HEK293T (cell line): ENCODE measurements around the gene IGSF3.
"Not testable (repeated sequence)": the region's sequence is repeated elsewhere in the genome, so short reads cannot be mapped to it uniquely, and the experiment has no call there.

ENCODE experiments used
- ARNT ChIP-seq: fragments of 450-650 bp; IDR thresholded peaks from 2 replicates; pipeline ENCODE4 v1.6.1; 2017; ENCODE audit warnings: mild to moderate bottlenecking
- BHLHE40 ChIP-seq: fragments of 450-650 bp; IDR thresholded peaks from 2 replicates; pipeline ENCODE4 v1.6.1; 2016; ENCODE audit warnings: mild to moderate bottlenecking, moderate library complexity, borderline replicate concordance
- ELF4 ChIP-seq: fragments of 450-650 bp; IDR thresholded peaks from 2 replicates; pipeline ENCODE4 v1.6.1; 2017; ENCODE audit warnings: antibody characterized with exemption
- FOXA1 ChIP-seq: fragments of 450-650 bp; IDR thresholded peaks from 2 replicates; pipeline ENCODE4 v1.6.1; 2016; ENCODE audit warnings: mild to moderate bottlenecking
- HDGF ChIP-seq: fragments of 450-650 bp; IDR thresholded peaks from 2 replicates; pipeline ENCODE4 v1.6.1; 2017; ENCODE audit warnings: antibody characterized with exemption, borderline replicate concordance
- LEF1 ChIP-seq: fragments of 450-650 bp; IDR thresholded peaks from 2 replicates; pipeline ENCODE4 v1.6.1; 2017; ENCODE audit warnings: mild to moderate bottlenecking, borderline replicate concordance
- NFRKB ChIP-seq: fragments of 450-650 bp; IDR thresholded peaks from 2 replicates; pipeline ENCODE4 v1.6.1; 2016; ENCODE audit warnings: mild to moderate bottlenecking, moderate library complexity
- SP1 ChIP-seq: fragments of 450-650 bp; IDR thresholded peaks from 2 replicates; pipeline ENCODE4 v1.6.1; 2017
- SUZ12 ChIP-seq: fragments of 450-650 bp; IDR thresholded peaks from 2 replicates; pipeline ENCODE4 v1.6.1; 2016; ENCODE audit warnings: mild to moderate bottlenecking

DNA sequence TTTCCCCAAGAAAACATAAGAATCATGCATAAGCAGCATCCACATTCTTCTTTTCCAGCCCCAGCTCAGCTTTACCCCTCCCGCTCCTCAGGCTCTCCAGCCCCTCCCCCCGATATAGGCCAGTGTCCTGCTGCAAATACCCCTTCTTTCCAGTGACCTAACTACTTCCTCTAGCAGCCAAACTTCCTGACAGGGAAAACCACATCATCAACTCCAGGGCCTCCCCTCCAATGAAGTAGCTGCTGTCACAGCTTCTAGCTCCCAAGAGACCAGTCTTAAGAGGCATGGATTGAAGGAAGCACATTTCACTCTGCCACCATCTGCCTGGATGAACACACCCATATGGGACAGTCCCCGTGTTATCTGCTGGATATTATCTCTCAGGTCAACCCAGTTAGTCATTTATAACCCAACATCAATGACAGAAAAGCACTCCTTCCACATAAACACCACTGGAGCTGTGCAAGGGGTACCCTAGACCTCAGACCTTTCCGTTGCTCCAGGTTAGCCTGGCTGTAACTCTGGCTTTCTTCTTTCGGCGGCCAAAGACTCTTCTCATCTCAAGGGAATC is 57.6 kb downstream of the IGSF3 start:
- not testable (repeated sequence) for TF ChIP-seq NFRKB, BHLHE40, SUZ12, FOXA1, ELF4, SP1, LEF1, ARNT, HDGF
